Heart left ventricle (tissue), 13 donors: ENCODE measurements around the gene CACNA2D3.

ENCODE experiments used
- POLR2A ChIP-seq, 2 donors: fragments of 450-650 bp; IDR thresholded peaks; one replicate each; pipeline ENCODE4 v1.6.1; 2017; ENCODE audit warnings: antibody characterized with exemption in 2 of 2, mild to moderate bottlenecking in 2 of 2, moderate library complexity in 2 of 2
- TF ChIP-seq, protein P1 (sequence below), 12 donors: fragments of 200-600 bp; sonication (generic) in 4 of 12; IDR thresholded peaks; one replicate each; pipeline versions ENCODE4 v1.5.0 to v1.8.0; 2018 to 2022; ENCODE audit warnings: antibody characterized with exemption in 12 of 12, mild to moderate bottlenecking in 5 of 12
- donor health status: ischemic (EF 13 %, LVEDD 7.1; RV severe dilation, severe dysfunction).
- donor health status: DM: no; HTN: yes; CAD: no.
- donor health status: DM: no; HTN: no; CAD: no.
- donor health status: ischemic (EF 25% LVEDD 6.9; RV normal size, moderate dysfunction).
- donor health status: ischemic (EF 25% LVEDD 5.7; RV mildly dilated, moderate dysfunction).
- donor health status: ischemic (EF 35%, LVEDD 5.7; RV mildly dilated, moderate dysfunction).
- donor health status: nonischemic (EF 11% LVEDD 7.7; RV severe dilation, severe dysfunction).
- donor health status: DM: yes; HTN: yes; CAD: no.
- donor health status: PGD.
- donor health status: ischemic (EF 29% LVEDD 5.4; RV normal size, mild dysfunction).
- donor health status: nonischemic (EF 23%, LVEDD 6.1; RV moderate dilation, normal function).

DNA sequence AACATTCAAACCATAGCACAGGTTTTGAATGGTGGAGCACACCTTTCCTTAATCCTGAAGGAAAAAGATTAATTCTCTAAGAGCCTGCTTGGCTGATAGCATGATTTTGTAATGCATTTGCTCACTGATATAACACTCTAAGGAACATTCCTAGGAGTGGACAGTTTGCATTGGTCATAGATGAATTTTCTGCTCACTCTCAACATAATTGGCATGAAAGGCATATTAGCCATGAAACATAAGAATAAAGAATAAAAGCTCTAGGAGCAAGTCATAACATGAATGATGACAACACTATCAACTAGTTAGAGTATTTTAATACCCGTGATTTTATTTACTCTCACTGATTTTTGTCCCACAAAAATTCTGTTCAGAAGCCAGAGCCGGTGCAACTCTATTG, 839.8 kb downstream of the CACNA2D3 start:
- TF ChIP-seq, protein P1, sequence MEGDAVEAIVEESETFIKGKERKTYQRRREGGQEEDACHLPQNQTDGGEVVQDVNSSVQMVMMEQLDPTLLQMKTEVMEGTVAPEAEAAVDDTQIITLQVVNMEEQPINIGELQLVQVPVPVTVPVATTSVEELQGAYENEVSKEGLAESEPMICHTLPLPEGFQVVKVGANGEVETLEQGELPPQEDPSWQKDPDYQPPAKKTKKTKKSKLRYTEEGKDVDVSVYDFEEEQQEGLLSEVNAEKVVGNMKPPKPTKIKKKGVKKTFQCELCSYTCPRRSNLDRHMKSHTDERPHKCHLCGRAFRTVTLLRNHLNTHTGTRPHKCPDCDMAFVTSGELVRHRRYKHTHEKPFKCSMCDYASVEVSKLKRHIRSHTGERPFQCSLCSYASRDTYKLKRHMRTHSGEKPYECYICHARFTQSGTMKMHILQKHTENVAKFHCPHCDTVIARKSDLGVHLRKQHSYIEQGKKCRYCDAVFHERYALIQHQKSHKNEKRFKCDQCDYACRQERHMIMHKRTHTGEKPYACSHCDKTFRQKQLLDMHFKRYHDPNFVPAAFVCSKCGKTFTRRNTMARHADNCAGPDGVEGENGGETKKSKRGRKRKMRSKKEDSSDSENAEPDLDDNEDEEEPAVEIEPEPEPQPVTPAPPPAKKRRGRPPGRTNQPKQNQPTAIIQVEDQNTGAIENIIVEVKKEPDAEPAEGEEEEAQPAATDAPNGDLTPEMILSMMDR (IDR thresholded peaks at IDR 0.05) = no peak
- TF ChIP-seq POLR2A (IDR thresholded peaks at IDR 0.05) = no peak
